ENCODE data around the gene AGMO.

Gene AGMO

DNA sequence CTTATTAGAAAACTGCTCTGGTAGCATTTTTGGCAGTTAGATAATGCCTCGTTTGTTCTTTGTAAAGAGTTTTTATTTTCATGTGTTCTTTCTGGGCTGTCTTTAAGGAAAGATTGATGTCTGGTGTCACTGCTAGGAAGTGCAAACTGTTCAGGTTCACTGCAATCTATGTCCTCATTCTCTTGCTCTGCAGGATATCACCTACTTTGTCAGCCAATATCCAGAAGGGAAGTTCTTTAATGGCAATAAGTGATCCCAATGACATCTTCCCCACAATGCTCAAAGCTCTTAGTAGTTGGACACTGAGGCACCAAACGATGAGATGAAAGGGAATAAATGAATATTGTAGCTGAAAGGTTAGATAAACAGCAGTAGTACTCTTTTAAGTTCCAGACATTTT lies 115.1 kb downstream of the AGMO start:
- DNase-seq = no peak

GRCh38 chr7:15446280-15446679 lies 115.5 kb downstream of the AGMO start:
- DNase-seq = no peak

GRCh38 chr7:15441915-15442314 lies 119.9 kb downstream of the AGMO start:
- DNase-seq = no peak

DNA sequence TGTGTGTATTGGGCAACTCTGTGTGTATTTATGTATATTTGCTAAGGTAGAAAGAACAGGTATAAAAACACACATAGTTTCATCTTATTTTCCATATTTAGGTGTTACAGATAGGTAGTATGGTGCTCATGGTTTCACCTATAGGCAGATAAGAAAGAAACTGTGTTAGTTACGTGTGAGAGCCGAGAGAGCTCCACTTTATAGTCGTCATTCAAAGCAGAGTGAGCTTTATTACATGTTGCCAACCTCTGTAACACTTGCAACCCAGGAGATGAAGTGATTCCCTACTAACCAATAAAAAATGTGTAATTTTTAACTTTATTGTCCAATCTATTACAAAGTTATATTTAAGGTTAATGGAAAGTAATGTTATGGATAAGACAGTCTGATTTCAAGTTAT lies 121.3 kb downstream of the AGMO start:
- no peak for DNase-seq

DNA sequence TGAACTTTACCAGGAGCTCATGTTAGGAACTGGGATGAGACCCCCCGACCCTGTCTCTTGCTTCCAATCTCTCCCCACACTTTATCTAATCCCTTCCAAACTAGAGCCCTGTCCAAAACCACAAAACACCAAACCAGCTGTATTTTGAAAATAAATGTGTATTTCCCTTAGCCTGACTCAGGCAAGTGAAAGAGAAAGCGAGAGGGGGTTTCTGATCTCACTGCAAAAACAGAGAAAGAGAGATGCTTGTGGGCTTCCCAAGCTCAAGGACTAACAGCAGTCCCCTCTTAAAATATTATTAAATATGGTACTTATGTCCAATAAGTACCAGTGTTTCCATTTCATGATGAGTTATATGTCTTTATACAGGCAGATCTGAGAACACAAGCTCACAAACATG lies 122.0 kb downstream of the AGMO start:
- DNase-seq = no peak

- DNase-seq = peak; percentile 82 to 97
These were observed 128.7 kb downstream of the AGMO start for GRCh38 chr7:15433151-15433550.

GRCh38 chr7:15430911-15431310 lies 130.9 kb downstream of the AGMO start:
- peak in 1 of 2 experiments; percentile 8 for DNase-seq

- no peak for DNase-seq
These were observed 131.6 kb downstream of the AGMO start for GRCh38 chr7:15430191-15430590.

DNA sequence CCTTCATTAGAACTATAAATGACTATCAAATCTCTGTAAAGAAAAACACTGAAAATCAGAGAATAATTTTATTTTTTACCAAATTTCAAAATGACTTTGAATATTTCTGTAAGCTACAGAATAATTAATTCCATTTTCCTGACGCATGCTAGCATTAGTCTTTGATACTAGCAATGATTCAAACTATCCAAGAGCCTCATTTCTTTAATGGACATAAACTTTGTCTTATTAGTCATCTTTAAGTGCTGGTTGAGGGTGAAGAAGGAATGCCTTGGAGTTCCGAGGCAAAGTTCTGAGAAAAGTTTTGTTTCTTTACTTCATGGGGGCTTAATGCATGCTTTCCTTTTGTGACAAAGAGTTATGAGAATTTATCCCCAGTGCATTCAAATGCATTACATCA lies 137.3 kb downstream of the AGMO start:
- DNase-seq = no peak

GRCh38 chr7:15419596-15419995 lies 142.2 kb downstream of the AGMO start:
- no peak for DNase-seq

GRCh38 chr7:15418264-15418663 lies 143.6 kb downstream of the AGMO start:
- DNase-seq = no peak

GRCh38 chr7:15417341-15417988 lies 144.3 kb downstream of the AGMO start:
- DNase-seq = no peak

DNA sequence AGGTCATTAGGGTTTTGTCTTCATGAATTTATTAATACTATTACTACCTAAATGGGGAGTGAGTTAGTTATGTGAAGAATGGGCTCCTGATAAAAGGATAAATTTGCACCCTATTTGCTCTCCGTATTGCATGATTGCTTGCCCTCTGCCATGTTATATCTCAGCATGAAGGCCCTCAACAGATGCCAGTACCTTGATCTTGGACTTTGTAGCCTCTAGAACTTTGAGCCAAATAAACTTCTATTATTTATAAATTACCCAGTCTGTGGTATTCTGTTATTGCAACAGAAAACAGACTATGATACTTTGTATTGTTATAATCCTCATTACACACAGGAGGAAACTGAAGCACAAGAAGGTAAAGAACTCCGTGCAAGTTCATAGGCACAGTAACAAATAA lies 150.8 kb downstream of the AGMO start:
- DNase-seq = no peak

DNA sequence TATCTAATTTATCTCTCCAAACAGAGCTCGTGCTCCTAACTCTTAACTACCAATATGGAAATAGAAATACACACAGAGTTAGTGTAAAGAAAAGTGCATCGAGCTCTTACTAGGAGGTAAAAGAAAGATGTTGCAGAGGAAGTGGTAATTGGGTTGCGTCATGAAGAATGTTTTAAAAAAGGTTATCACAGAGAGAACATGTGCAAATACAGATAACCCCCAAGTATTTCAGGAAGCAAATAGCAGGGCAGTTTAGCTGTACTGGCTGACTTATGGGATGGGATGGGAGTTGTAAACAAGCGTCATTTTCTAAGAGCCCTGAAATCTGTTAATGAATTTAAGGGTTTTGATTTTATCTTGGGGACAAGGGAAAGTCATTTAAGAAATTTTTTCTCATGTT lies 153.9 kb downstream of the AGMO start:
- DNase-seq = no peak

- no peak for DNase-seq
These were observed 158.1 kb downstream of the AGMO start for GRCh38 chr7:15403751-15404150.

DNA sequence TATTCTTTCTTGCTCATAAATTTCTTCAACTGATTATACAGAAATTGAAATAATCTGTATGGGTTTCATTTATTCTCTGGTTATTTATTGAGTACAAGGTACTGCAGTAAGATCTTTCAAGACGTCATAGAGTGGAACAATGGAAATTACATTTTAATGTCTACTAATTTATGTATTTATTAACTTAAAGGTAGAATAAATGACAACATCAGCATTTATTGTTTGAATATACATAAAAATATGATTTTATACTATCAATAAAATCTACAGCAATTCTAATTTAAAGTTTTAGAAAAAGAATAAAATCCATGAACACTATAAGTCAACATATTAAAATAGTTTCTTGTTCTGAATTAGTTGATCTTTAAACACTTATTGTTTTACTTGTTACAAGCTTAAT lies 158.5 kb downstream of the AGMO start:
- DNase-seq = no peak

DNA sequence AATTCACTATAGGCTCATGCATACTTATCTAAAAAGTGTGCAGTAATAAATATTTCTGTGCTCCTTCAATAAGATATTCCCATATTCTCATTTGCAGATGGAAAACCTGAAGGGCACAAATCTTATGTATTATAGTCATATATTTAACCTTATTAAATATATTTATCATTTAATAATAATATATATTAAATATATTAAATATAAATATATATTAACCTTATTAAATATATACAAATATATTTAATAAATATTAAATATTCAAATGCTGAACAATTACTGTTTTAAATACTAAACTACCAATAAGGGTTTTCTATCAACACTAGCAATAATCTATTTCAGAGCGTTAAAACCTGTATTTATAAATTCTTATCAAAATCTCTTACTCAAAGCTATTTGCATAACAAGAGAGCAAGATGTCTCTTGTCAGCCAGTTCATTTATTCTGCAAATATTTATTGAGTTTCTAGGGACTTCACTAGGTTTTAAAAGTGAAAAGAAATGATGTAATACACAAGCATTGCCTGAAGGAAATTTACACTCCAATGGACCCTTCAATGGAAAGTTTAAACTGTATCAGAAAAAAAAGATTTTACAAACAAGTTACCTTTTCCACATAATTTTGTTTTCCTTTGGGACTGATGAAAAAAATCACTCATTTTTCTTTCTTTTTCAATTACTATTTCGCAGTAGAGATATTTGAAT lies 159.2 kb downstream of the AGMO start:
- DNase-seq = no peak

GRCh38 chr7:15400440-15400839 lies 161.4 kb downstream of the AGMO start:
- DNase-seq = no peak

DNA sequence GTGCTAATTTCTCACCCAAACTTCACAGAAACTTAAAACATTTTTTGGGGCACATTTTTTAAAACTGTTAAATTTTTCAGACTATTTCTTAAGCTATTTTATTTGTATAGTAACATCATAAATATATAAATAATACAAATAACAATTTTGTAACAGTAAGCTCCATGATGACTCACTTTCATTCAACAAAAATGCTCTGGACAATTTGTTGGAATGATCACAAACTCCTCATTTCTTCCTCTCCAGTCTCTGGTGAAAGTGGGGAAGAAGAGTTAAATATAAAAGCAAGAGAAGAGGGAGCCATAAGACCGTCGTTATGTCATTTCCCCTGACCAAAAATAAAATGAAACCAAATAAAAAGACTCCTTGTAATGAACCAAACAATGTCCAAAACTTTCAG lies 162.4 kb downstream of the AGMO start:
- DNase-seq = no peak

DNA sequence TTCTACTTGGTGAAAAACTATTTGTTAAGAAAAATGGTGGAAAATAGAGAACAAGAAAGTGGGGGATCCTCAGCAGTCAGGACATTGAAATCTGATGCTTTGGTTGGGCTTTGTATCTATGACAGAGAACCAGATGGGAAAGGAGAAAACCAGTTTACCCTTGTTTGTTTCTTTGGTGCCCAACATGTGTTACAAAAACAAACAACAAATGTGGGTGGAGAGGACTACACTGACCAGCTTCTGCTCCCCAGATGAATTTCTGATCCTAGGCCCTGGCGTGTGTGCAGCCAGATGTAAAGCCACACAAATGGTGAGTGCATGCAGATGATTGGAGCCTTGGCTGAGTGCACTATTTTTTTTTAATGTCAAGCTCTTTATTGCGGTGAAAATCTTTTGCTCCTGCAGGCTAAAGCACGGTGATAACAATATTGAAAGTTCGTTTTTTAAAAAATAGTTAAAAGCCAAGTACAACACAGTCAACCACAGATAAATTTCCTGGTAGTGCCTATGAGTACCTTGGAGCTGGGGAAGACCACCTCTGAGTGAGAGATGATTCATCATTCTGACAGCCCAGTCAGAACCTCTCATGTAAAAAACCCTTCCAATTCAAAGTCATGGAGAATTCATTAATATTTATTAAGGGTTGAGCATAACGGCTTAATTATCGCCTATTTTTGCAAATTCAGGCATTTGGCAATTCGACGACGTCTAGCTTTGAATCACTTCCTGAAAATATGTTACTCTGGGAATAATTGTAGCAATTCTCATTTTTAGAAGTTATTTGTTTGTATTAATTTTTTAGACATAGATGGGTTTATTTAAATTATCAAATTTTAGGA lies 163.7 kb downstream of the AGMO start:
- no peak for DNase-seq

DNA sequence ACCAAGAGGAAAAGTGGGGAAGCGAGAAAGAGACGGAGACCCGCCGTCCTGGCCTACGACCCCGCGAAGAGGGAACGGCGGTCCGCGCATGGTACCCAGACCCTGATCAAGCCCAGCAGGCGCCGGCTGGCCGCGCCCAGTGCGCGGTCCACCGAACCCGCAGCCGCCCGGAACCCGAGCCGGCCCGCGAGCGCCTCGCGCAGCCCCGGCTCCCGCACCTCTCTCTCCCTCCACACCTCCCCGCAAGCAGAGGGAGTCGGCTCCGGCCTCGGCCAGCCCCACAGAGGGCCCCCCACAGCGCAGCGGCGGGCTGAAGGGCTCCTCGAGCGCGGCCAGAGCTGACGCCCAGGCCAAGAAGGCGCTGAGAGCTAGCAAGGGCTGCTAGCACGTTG lies 164.7 kb downstream of the AGMO start:
- no peak for DNase-seq

- peak; percentile 79 to 84 for DNase-seq
These were observed 165.3 kb downstream of the AGMO start for GRCh38 chr7:15396210-15397158.

GRCh38 chr7:15389073-15389472 lies 172.7 kb downstream of the AGMO start:
- peak in 1 of 2 experiments; percentile 44 for DNase-seq

Data from NCI-H2081 (cell line).